GM18907 (cell line): Measurements from ENCODE around the gene CHKB.
A peak's percentile ranks its signal among the peaks of the same experiment; 100 is the strongest.

Experiments used
- ATAC-seq: cut with Tn5 transposase; IDR thresholded peaks from one replicate; pipeline ENCODE4 v1.9.1; 2021; ENCODE audit warnings: mild to moderate bottlenecking, moderate library complexity; ENCODE audit not compliant: unreplicated experiment

The CHKB gene

DNA sequence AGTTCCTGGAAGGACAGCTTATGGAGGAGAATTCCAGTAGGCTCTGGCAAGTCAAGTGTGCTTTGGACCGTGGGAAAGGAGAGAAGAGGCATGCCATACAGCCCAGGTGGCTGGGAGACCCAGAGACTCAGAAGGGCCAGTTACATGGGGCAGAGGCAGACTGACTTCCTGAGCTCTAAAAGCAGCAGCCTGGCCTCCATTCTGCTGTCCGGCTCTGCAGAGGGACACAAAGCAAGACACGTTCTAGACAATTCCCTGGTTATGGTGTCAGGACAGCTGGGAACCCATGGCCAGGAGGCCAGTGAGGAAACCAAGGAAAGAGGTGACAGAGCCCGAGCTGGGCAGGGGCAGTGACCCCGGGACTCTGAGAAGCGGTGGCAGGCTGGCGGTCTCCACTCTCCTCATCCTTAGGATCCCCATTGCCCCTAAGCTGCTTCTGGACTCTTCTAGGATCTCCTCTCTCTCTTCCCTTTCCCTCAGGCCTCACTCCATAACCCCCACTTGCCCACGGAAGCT lies 7.2 kb downstream of the CHKB start:
- no peak for ATAC-seq

DNA sequence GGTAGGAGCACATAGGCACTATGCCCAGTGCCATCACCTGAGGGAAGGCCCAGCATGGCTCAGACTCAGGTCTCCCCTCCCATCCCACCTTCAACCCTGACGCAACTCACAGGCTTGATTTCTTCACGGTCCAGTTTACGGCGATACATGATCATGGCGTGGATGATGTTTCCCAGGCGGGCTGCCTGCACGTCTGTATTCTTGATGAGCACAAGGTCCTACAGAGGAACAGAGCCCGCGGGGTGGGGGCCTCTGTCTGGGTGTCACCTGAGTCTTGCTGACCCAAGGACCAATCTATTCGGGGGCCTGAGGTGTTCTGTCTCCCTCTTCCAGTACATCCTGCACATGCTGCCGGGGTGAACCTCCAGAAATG lies 8.3 kb downstream of the CHKB start:
- no peak for ATAC-seq

DNA sequence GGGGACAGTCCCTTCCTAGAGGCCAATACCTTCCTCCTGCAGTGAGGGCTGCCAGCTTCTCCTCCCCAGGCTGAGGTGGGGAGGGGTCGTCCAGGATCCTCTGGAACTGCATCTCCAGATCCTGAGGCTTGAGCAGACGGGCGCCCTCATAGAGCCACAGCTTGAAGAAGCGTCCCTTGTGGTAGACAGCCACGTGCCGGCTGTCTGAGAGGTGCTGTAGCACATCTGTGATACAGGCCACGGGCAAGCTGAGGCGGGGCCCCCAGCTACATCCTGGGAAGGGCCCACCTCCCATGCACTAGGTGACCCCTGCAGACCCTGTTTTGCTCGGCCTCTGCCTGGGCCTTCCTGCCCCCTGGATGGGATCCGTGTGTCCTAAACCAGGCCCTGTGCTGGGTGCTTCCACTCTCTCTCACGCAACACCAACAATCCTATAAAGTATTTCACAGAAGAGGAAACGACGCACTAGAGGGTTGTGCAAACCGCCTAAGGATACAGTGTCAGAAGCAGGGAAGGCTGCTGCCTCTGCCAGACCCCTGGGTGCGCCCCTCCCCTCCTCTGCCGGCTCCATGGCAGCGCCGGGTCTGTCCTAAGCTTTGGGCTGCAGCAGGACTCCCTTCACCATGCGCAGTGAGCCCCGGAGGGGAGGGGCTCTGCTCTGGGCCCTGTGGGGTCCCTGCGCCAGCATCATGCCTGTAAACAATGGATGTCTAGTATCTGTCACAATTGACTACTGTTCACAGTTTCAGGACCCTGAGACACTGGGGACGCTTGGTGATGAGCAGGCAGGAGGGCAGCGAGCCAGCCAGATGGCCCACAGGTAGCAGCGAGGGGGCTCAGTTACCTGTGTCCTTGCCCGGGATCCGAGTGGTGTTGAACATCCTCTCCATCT lies 8.9 kb downstream of the CHKB start:
- no peak for ATAC-seq

GRCh38 chr22:50572965-50573364 lies 9.7 kb downstream of the CHKB start:
- no peak for ATAC-seq

DNA sequence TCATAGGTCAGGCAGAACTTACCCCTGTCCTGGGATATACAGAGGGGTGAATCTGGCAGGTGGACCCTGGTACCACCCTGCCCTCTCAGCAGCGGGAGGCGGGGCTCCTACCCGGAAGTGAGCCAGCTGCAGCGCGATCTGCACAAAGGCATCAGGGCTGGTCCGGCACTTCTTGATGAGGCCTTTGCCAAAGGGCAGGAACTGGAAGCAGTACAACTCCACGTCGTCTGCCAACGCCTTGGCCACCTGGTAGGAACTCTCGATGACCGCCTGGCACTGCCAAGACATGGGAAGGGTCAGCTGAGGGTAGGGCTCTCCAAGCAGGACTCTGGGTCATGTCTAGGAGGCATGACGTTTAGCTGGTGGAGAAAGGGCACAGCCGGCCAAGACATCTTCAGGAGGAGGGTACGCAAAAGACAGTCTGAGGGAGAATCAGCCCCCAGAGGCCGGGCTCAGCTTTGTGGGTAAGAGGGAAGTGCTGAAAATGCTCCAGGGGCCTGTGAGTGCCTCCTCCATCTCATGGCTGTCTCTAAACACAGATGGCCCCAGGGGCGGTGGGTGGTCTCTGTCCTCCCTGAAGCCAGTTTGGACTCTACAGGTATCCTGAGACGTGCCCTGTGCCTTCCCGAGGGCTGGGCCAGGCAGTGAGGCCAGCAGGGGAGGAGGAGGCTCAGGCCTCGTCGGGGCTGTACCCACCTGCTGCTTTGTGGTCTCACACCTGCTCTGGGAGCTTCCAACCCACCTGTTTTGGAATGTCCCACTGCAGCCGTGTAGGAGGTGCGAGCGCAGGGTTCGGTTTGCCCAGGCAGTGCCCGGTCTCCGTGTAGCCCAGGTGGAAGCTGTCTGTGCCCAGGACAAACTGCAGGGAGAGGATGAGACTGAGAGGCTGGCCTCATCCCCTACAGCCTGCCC lies 11.1 kb downstream of the CHKB start:
- ATAC-seq, result no peak

- no peak for ATAC-seq
Measured at GRCh38 chr22:50570861-50571260, 11.8 kb downstream of the CHKB start.

DNA sequence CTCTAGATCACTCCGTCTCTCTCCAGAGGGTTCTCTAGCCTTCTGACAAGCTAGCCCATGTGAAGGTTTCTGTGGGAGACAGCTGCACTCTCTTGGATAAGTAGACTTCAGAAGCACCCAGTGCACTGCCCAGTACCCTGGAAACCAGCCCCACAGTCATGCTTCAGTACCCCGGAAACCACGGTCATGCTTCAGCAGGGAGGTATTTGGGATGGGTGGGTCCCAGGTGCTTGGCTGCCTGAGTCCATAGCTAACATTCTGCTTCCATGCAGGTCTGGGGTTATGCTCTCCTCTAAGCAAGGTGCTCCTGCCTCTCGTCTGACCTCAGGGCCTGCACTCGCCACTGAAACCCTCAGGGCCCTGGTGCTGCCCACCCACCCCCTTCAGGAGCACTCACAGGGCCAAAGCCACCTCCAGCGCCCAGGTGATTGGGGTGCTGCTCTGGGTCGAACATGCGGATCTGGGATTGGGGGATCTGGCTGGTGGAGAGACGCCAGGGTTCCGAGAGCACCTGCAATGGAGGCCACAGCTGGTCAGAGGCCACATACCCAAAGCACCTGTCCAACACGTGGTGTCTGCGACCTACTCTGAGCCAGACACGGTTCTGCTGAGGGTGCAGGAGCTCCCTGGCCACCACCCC lies 12.6 kb downstream of the CHKB start:
- ATAC-seq, result no peak

- no peak for ATAC-seq
Measured at GRCh38 chr22:50569041-50569459, 13.6 kb downstream of the CHKB start.

GRCh38 chr22:50568626-50569025 lies 14.0 kb downstream of the CHKB start:
- no peak for ATAC-seq

DNA sequence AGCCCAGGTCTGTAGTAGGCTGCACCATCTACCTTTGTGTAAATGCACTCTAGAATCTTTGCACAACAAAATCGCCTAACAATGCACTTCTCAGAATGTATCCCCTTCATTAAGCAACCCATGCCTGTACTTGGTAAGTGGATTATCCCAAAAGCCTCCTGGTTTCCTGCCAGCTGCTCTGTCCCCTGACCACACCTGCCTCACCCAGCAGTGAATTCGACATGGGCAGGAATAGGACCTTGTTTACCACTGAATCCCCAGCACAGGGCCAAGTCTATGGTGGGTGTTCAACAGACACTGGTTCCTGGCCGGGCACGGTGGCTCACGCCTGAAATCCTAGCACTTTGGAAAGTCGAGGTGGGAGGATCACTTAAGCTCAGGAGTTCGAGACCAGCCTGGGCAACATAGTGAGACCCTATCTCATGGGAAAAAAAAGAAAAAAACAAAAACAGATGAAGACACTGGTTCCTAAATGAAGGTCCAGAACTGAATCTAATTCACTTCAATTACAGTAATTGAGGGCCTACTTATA lies 14.9 kb downstream of the CHKB start:
- ATAC-seq, result no peak

DNA sequence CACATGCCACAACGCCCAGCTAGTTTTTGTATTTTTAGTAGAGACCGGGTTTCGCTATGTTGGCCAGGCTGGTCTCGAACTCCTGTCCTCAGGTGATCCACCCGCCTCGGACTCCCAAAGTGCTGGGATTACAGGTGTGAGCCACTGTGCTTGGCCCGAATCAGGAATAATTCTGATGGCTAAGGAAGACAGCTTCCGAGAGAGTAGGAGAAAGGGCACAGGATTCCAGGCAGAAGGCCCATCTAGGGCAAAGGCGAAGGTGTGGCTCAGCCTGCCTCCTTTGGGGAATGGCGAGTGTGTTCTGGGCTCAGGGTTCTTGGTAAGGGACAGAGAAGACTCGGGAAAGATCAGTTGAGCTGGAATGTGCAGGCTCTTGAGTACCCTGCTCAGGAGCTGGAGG lies 18.4 kb downstream of the CHKB start:
- ATAC-seq, result no peak

DNA sequence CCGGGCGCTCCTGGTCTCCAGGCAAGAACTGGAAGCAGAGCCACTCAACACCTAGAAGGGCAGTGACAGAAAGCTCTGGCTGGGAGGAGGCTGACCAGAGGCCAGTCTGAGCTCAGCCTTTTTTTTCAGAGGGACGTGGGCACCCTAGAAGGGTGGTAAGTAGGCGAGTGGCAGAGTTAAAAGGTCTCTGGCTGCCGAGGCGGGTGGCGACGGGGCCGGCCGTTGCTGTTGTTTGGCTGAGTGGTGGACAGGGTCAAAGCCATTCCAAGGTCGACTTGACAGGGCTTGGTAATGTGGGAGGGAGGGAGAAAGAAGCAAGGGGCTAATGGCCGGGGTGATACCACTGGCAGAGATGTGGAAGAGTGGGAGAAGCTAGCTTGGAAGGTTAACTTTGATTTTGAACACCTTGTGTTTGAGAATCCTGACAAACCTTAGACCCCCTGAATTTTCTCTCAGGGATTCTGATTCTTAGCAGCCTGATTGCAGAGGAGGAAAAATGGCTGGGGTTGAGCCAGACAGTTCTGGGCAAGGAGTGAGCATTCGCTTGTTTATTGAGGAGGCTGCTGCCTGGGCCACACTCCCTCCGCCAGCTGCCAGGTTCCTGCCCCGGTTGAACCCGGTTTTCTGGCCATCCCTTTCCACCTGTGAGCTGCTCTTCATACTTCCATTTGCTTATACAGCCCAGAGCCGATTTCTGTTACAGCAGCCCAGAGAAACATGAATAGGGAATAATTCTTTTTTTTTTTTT lies 19.1 kb downstream of the CHKB start:
- peak; percentile 13 for ATAC-seq

DNA sequence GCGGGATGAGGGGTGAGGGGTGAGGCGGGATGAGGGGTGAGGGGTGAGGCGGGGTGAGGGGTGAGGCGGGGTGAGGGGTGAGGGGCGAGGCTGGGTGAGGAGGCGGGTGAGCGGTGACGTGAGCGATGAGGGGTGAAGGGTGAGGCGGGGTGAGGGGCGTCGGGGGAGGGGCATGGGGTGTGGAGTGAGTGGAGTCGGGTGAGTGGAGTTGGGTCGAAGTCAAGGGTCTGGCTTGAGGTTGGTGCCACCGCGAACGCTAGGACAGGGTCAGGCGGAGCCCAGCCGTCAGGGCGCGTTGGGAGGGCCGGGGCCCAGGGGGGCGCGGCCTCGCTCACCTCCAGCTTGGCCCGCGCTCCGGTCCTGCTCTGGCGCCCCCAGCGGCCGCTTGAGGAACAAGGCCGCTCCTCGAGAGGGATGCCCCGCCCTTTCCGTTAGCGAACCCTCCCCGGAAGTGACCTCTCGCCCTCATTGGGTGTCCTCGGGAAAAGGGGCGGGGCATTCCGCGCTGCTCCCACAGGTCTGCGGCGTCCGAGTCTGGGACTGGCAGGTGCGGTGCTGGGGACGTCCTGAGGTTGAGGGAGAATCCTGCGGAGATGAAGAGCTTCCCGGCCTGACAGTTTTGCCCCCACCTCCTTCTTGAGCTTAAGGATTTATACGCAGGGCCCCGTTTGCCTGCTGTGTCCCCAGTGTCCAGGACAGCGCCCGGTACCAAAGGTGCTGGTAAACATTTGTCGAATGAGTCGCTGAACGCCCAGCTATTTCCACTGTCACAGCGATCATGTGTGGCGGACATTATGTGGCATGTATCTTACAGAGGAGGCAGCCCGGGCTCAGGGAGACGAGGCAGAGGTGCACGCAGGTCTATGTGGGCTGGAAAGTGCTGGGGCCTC lies 19.9 kb downstream of the CHKB start, which contains the start of gene SYCE3:
TSS of gene SYCE3 (minus strand) at position 397 of the 890 bp plus-strand sequence. CDS start 6,514 bp downstream, outside the sequence.
- peak; percentile 86 for ATAC-seq

GRCh38 chr22:50561401-50562358 lies 21.0 kb downstream of the CHKB start:
- no peak for ATAC-seq

GRCh38 chr22:50560034-50560433 lies 22.6 kb downstream of the CHKB start:
- no peak for ATAC-seq

DNA sequence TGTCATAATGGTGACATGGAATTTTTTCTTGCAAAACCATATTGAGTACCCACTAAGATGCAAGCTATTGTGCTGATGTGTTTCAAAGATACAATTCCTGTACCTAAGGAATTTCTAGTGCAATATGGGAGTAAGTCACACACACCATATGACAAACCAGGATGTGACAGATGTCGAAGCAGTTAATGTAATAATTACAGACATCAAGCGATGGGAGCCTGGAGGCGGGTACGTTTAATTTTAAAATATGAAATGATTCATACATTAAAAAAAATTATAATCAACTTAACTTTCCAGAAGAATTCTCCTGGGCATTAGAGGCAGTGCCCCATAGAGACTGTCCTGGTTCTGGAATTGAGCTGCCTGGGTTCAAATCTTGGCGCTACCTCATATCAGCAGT lies 25.9 kb downstream of the CHKB start:
- ATAC-seq, result no peak

GRCh38 chr22:50553310-50553709 lies 29.3 kb downstream of the CHKB start:
- ATAC-seq, result no peak
